Esophagus muscularis mucosa (tissue), 3 donors: ENCODE data around the gene NUDT14.

Source experiments
- POLR2A ChIP-seq: fragments of 450-650 bp; IDR thresholded peaks from one replicate; pipeline ENCODE4 v1.6.1; 2017; ENCODE audit warnings: antibody characterized with exemption, moderate library complexity, mild to moderate bottlenecking, low read depth
- TF ChIP-seq, protein P1 (sequence below), 3 experiments: fragments of 200-600 bp in 2 of 3; fragments of 450-650 bp in 1 of 3; sonication (generic) in 2 of 3; IDR thresholded peaks; one replicate each; pipeline ENCODE4 v1.5.1; 2017 to 2019; ENCODE audit warnings: antibody characterized with exemption in 3 of 3, mild to moderate bottlenecking in 2 of 3, moderate library complexity in 1 of 3

- TF ChIP-seq, protein P1, sequence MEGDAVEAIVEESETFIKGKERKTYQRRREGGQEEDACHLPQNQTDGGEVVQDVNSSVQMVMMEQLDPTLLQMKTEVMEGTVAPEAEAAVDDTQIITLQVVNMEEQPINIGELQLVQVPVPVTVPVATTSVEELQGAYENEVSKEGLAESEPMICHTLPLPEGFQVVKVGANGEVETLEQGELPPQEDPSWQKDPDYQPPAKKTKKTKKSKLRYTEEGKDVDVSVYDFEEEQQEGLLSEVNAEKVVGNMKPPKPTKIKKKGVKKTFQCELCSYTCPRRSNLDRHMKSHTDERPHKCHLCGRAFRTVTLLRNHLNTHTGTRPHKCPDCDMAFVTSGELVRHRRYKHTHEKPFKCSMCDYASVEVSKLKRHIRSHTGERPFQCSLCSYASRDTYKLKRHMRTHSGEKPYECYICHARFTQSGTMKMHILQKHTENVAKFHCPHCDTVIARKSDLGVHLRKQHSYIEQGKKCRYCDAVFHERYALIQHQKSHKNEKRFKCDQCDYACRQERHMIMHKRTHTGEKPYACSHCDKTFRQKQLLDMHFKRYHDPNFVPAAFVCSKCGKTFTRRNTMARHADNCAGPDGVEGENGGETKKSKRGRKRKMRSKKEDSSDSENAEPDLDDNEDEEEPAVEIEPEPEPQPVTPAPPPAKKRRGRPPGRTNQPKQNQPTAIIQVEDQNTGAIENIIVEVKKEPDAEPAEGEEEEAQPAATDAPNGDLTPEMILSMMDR (IDR thresholded peaks at IDR 0.05) = no peak
- TF ChIP-seq POLR2A = no peak
These were observed 38.3 kb downstream of the NUDT14 start for GRCh38 chr14:105142651-105143450.
